Measurements from ENCODE around the gene SEC61A2.

SEC61A2 gene

DNA sequence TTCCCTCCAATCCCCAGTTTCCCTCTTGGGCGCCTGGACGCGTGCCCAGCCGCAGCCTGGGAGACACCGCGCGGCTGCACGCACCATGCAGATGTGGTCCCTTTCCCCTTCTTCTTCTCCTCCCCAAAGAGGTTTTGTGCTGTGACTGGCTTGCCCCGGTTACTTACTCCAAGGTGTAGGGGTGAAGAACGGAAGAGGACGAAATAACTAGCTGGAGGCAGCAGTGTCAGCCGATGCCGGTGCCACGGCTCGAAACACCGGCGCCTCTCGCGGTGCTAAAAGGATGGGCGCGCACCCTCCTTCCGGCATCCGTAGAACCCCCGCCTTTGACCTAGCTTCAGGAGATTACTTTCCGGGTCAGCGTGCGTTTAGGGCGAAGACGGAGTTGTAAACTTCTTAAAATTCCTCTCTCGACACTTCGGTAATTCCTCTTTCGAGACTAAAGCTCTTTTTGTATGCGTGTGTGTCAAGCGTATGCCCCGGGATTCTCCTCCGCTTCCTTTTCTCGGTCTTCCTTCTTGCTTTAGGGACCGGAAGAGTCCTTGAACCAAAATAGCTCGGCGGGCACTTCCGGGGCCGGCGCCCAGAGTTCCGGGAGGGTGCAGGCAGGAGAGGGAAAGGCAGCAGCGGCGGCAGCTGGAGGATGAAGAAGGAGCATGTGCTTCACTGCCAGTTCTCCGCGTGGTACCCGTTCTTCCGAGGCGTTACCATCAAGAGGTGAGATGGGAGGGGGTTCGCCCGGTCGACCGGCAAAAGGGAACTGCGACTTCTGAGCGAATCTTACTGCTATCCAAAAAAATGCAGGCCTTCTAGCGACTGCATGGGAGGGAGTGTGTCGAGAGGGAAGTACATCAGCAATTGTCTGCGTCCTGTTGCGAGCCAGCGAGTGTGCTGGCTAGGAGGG lies 66.4 kb downstream of the SEC61A2 start, which contains the start of the genes CDC123 and NUDT5:
Gene CDC123 (plus strand): TSS at position 586 of the 904 bp plus-strand sequence. CDS start 58 bp downstream, at position 644.
Gene NUDT5 (minus strand): TSS at position 289 of the 904 bp plus-strand sequence. CDS start 9,600 bp downstream, outside the sequence.
- Histone ChIP-seq H3K36me3 (ENCODE audit: insufficient read depth, low read length) (peaks cover 8% of the 10 kb centered on the region), H3K9me3 (ENCODE audit: control insufficient read depth, insufficient read depth, low read length) (no peaks in the 10 kb centered on the region), H3K9ac (ENCODE audit: low read depth, low read length) (peak within 1 kb of the TSS; percentile 95), H3K4me1 (ENCODE audit: insufficient read depth, low read length) (no peaks in the 10 kb centered on the region)

DNA sequence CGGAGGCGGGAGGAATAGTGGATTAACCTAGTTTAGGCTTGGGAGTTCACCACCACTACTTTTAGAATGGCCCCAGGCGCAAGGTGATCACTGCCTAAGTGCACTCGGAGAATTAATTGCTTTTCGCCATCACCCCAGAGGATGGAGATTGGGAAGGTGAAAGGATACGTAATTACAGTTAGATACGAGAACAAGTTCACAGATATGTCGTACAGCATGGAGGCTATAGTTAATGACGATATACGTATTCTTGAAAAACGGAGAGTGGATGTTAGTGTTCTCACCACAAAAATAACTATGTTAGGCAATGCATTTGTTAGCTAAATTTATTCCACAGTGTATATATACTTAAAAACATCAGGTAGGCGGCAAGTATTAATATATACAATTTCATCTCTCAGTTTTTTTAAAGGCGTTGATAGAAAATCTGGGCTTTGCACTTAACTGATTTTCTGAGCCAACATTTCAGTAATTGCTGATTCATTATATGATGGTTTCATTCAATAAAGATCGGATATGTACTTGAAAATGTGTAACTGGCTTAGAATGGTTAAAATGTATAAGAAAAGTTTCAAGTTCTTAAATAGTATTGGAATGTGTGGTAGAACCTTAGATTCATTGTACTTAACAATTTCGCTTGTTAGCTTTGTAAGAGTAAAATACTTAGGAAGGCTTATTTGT lies 67.2 kb downstream of the SEC61A2 start:
- H3K9ac ChIP-seq (ENCODE audit: low read depth, low read length), result peak overlapping the region; percentile 95
- peaks cover 8% of the 10 kb centered on the region for H3K36me3 ChIP-seq (ENCODE audit: insufficient read depth, low read length)
- H3K4me1 ChIP-seq (ENCODE audit: insufficient read depth, low read length), result no peaks in the 10 kb centered on the region
- H3K9me3 ChIP-seq (ENCODE audit: control insufficient read depth, insufficient read depth, low read length), result no peaks in the 10 kb centered on the region

DNA sequence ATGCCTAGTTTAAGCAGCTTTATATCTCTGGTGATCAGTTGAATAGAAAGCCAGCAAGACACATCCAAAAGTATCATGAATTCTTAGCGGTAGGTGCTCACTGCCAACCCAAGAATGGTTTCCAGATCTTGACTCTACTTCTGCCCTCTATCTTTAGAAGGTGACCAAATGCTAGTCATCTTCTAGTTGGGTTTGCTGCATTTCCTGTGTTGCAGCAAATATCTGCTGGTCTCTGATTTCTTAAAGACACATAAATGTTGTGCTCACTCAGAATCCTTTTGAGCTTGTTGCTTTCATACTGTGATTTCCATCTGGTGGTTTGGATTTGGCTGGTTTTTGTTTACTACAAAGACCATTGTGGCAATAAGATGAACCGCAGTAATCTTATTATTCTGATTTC lies 68.7 kb downstream of the SEC61A2 start:
- Histone ChIP-seq H3K9me3 (ENCODE audit: control insufficient read depth, insufficient read depth, low read length) (no peaks in the 10 kb centered on the region), H3K36me3 (ENCODE audit: insufficient read depth, low read length) (peaks cover 8% of the 10 kb centered on the region), H3K9ac (ENCODE audit: low read depth, low read length) (no peak overlapping the region), H3K4me1 (ENCODE audit: insufficient read depth, low read length) (no peaks in the 10 kb centered on the region)

DNA sequence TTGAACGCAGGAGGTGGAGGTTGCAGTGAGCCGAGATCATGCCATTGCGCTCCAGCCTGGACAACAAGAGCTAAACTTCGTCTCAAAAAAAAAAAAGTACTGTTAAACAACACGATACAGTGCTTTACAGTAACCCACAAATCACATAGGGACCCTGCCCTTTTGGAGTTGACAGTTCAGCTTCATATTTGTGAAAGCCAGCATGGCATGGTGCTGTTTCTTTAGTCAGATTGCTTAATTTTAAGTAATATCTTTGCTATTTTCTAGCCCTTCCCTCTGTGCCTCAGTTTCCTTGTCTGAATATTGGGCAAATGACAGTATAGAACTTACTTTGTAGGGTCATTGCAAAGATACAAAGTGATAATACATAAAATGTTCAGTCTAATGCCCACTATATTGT lies 71.4 kb downstream of the SEC61A2 start:
- peaks cover 8% of the 10 kb centered on the region for H3K36me3 ChIP-seq (ENCODE audit: insufficient read depth, low read length)

DNA sequence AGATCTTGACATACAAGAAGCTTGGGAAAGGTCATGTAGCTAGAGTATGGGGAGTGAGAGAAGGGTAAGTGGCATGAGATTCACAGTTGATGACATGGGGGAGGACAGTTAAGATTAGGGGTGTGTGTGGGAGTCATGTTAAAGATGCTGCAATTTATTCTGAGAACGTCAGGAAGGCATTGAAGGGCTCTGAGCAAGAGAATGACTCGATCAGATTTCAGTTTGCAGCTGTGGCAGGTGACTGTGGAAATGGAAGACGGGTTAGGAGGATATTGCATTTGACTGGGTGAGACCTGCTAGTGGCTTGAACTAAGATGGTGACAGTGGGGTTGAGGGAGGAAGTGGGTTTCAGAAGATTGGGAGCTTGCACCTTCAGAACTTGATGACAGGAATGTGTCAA lies 72.1 kb downstream of the SEC61A2 start:
- H3K4me1 ChIP-seq (ENCODE audit: insufficient read depth, low read length), result no peaks in the 10 kb centered on the region
- H3K9me3 ChIP-seq (ENCODE audit: control insufficient read depth, insufficient read depth, low read length), result no peaks in the 10 kb centered on the region
- H3K9ac ChIP-seq (ENCODE audit: low read depth, low read length), result no peak overlapping the region
- H3K36me3 ChIP-seq (ENCODE audit: insufficient read depth, low read length), result peaks cover 8% of the 10 kb centered on the region

More for the DNA sequence above, 71.4 kb downstream of the SEC61A2 start:
- no peaks in the 10 kb centered on the region for H3K9me3 ChIP-seq (ENCODE audit: control insufficient read depth, insufficient read depth, low read length)
- no peak overlapping the region for H3K9ac ChIP-seq (ENCODE audit: low read depth, low read length)
- H3K4me1 ChIP-seq (ENCODE audit: insufficient read depth, low read length), result no peaks in the 10 kb centered on the region

DNA sequence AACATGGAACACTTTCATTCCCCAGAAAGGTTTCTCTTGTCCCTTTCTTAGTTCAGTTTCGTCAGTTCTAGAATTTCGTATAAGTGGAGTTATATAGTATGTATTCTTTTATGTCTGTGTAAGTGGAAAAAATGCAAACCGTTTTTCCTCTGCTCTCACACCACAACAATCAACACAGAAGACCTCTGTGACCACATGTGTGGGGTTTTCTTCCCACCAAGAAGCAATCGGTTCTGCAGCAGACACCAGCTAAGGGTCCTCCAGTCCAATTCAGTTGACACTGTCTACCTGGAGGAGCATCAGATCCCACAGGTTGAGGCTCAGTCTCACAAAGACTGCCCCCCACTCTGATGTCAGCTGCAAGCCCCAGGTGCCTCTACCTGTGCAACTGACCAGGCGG lies 72.7 kb downstream of the SEC61A2 start:
- Histone ChIP-seq H3K36me3 (ENCODE audit: insufficient read depth, low read length) (peaks cover 8% of the 10 kb centered on the region), H3K9me3 (ENCODE audit: control insufficient read depth, insufficient read depth, low read length) (no peaks in the 10 kb centered on the region), H3K4me1 (ENCODE audit: insufficient read depth, low read length) (no peaks in the 10 kb centered on the region), H3K9ac (ENCODE audit: low read depth, low read length) (no peak overlapping the region)

DNA sequence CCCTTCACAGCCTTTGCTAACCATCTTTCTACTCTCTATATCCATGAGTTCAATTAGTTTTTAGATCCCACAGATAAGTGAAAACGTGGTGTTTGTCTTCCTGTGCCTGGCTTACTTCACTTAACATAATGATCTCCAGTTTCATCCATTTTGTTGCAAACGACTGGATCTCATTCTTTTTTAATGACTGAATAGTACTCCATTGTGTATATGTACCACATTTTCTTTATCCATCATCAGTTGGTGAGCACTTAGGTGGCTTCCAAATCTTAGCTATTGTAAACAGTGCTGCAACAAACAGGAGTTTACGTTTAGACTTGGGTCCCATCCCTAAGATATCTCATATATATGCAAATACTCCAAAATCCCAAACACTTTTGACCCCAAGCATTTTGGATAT lies 75.6 kb downstream of the SEC61A2 start:
- H3K36me3 ChIP-seq (ENCODE audit: insufficient read depth, low read length), result peaks cover 15% of the 10 kb centered on the region; the same call in 1 of the 2 replicates
- H3K9ac ChIP-seq (ENCODE audit: low read depth, low read length), result no peak overlapping the region
- no peaks in the 10 kb centered on the region for H3K9me3 ChIP-seq (ENCODE audit: control insufficient read depth, insufficient read depth, low read length)
- no peaks in the 10 kb centered on the region for H3K4me1 ChIP-seq (ENCODE audit: insufficient read depth, low read length)

DNA sequence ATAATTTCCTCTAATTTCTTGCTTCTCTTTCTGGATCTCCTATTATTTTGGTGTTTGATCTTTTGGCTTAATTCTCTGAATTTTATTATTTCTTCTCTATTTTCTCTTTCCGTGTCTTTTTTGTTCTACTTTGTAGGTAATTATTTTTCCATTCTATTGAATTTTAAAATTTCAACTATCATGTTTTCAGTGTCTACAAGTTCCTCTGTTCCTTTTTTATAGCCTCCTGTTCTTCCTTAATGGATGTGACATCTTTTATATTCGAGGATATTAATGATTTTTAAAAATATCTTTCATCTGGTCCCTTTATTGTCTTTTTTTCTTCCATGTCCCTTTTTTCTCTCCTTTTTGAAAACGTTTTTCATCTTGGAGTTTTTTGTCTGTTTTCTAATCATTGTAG lies 77.6 kb downstream of the SEC61A2 start:
- peaks cover 22% of the 10 kb centered on the region for H3K36me3 ChIP-seq (ENCODE audit: insufficient read depth, low read length)
- no peaks in the 10 kb centered on the region for H3K9me3 ChIP-seq (ENCODE audit: control insufficient read depth, insufficient read depth, low read length)
- no peak overlapping the region for H3K9ac ChIP-seq (ENCODE audit: low read depth, low read length)
- no peaks in the 10 kb centered on the region for H3K4me1 ChIP-seq (ENCODE audit: insufficient read depth, low read length)

DNA sequence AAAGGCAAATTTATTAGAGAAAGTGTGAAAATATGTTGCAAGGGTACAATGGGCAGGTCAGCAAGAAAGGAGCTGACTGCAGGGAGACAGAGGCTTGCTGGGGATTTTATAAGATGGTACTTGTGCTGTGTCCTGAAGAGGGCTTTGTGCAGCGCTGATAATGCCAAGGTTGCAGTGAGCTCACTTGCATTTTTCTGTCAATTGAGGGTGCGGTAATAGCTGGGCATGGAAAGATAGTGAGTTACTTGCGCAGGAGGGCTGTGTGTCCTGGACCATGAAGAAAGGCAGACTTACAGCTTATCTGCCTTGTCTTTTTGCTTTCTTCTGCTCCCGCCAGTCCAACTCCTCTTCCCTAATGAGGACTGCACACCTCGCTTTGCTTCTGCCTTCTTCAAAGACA lies 79.0 kb downstream of the SEC61A2 start:
- Histone ChIP-seq H3K36me3 (ENCODE audit: insufficient read depth, low read length) (peaks cover 26% of the 10 kb centered on the region), H3K9me3 (ENCODE audit: control insufficient read depth, insufficient read depth, low read length) (no peaks in the 10 kb centered on the region), H3K9ac (ENCODE audit: low read depth, low read length) (no peak overlapping the region), H3K4me1 (ENCODE audit: insufficient read depth, low read length) (no peaks in the 10 kb centered on the region)

DNA sequence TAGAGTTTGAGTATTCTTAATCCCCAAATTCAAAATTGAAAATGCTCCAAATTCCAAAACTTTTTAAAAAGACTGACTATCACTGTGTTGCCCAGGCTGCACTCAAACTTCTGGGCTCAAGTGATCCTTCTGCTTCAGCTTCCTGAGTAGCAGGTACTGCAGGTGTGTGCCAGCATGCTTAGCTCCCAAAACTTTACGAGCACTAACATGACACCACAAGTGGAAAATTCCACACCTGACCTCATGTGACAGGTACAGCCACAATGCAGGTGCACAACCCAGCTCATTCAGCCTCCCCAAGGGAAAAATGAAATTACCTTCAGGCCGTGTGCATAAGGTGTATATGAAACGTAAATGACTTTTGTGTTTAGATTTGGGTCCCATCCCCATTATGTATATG lies 83.0 kb downstream of the SEC61A2 start:
- Histone ChIP-seq H3K4me1 (ENCODE audit: insufficient read depth, low read length) (no peaks in the 10 kb centered on the region), H3K36me3 (ENCODE audit: insufficient read depth, low read length) (peaks cover 32% of the 10 kb centered on the region), H3K9me3 (ENCODE audit: control insufficient read depth, insufficient read depth, low read length) (no peaks in the 10 kb centered on the region), H3K9ac (ENCODE audit: low read depth, low read length) (no peak overlapping the region)

DNA sequence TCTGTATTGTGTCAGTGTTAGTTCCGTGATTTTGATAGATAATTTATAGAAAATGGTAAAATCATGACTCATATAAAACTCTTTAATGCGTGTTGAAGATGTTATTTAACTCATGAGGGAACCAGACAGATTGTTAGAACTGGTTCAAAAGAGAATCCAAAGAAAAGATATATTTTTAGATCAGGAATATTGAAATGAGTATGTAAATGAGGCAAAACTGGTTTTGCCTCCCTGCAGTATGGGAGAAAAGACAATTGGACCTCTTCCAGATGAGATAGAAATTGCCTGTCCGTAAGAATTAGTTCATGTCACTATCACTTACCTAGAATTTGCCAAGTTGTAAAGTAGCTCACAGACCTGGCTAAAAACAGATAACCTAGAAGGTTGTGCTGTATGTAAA lies 84.1 kb downstream of the SEC61A2 start:
- Histone ChIP-seq H3K36me3 (ENCODE audit: insufficient read depth, low read length) (peaks cover 30% of the 10 kb centered on the region), H3K9ac (ENCODE audit: low read depth, low read length) (no peak overlapping the region), H3K4me1 (ENCODE audit: insufficient read depth, low read length) (no peaks in the 10 kb centered on the region), H3K9me3 (ENCODE audit: control insufficient read depth, insufficient read depth, low read length) (no peaks in the 10 kb centered on the region)

DNA sequence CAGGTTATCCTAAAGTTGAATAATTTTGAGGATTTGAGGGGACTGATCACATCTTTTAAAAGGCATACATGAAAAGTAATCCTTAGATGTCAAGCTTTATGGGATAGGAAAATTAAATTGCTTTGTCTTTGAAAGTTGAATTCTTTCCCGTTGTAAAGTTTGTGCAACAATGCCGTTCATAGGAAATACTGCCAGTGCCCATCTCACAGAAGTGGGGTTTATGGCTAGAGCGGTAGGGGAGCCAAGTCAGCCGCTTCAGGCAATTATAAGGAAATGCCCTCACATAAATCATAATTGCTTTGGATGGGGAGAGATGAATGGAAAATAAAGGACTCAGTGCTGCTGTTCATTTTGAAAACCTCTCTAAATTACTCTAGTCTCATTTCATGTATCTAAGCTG lies 84.6 kb downstream of the SEC61A2 start:
- Histone ChIP-seq H3K9ac (ENCODE audit: low read depth, low read length) (no peak overlapping the region), H3K4me1 (ENCODE audit: insufficient read depth, low read length) (no peaks in the 10 kb centered on the region), H3K9me3 (ENCODE audit: control insufficient read depth, insufficient read depth, low read length) (no peaks in the 10 kb centered on the region), H3K36me3 (ENCODE audit: insufficient read depth, low read length) (peaks cover 30% of the 10 kb centered on the region)

DNA sequence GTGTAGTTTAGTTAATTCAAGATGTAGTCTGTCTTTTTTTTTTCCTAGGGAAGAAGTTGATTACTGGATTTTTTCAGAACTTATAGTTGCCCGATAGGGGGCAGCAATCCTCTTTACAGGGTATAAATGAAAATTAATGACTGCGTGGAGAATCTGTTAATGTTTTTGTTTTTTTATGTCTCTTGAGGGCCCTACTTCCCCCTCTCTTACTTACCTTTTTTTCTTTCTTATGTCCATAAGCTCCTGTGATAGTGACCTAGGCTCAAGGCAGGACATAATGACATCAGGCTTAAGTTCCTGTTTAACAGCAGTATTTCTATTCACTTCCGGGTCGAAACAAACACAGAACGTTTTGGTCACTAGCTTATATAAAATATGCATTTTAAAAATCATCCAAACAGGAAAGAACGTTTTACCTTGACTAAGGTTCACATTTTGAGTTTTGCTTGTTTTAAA lies 85.3 kb downstream of the SEC61A2 start:
- H3K9ac ChIP-seq (ENCODE audit: low read depth, low read length), result no peak overlapping the region
- no peaks in the 10 kb centered on the region for H3K9me3 ChIP-seq (ENCODE audit: control insufficient read depth, insufficient read depth, low read length)
- H3K4me1 ChIP-seq (ENCODE audit: insufficient read depth, low read length), result no peaks in the 10 kb centered on the region
- H3K36me3 ChIP-seq (ENCODE audit: insufficient read depth, low read length), result peaks cover 29% of the 10 kb centered on the region
